ENCODE data around the gene NDUFS6. TPM values are rescaled to one million over a fixed set of nuclear protein-coding genes. Genes with fewer than 3 reads are reported as not detected.

NDUFS6 gene
- total RNA-seq, 4 donors from 2014 or later, result 38.9 to 64.5 (median 51.2) TPM

GRCh38 chr5:1827025-1827885 is 26.0 kb downstream of the NDUFS6 start:
- TF ChIP-seq POLR2AphosphoS5 (IDR thresholded peaks at IDR 0.05) (no peak), CTCF (IDR thresholded peaks at IDR 0.05) (no peak), EP300 (IDR thresholded peaks at IDR 0.05) (no peak), POLR2A (IDR thresholded peaks at IDR 0.05) (no peak)
- Histone ChIP-seq H3K4me3 (no peak overlapping the region), H3K27me3 (no peaks in the 10 kb centered on the region), H3K27ac (no peak overlapping the region), H3K36me3 (peaks cover 25% of the 10 kb centered on the region), H3K4me1 (no peaks in the 10 kb centered on the region), H3K9me3 (no peaks in the 10 kb centered on the region)
- WGBS, result 86% methylated on average over 26 of the region's 26 CpGs
- peak in 1 of 2 donors; percentile 48 for DNase-seq (ENCODE audit: low spot score in 2 of 2)

DNA sequence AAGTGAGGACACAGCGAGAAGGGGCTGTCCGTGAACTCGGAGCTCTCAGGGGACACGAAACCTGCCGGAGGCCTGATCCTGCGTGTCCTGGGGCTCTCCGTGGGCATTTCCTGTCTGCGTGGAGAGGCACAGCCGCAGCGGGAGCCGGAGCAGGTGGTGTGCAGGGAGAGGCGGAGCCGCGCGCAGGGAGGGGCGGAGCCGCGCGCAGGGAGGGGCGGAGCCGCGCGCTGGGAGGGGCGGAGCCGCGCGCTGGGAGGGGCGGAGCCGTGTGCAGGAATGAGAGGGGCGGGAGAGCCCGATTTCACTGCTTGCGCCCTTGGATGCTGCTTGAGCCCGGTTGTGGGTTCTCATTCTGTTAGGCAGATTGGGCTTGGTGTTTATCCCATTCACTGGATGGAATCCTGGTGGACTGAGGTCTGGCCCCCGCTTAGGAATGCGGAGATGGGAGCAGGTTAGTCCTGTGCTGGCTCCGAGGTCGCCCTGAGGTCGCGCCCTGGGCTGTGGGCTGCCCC is 26.7 kb downstream of the NDUFS6 start:
- Histone ChIP-seq H3K4me3 (no peak overlapping the region), H3K4me1 (no peaks in the 10 kb centered on the region), H3K27ac (no peak overlapping the region), H3K27me3 (peaks cover 5% of the 10 kb centered on the region), H3K36me3 (peaks cover 19% of the 10 kb centered on the region), H3K9me3 (no peaks in the 10 kb centered on the region)
- DNase-seq (ENCODE audit: low spot score in 2 of 2), result peak; percentile 29 to 48
- TF ChIP-seq CTCF (IDR thresholded peaks at IDR 0.05) (no peak), POLR2A (IDR thresholded peaks at IDR 0.05) (no peak), POLR2AphosphoS5 (IDR thresholded peaks at IDR 0.05) (no peak), EP300 (IDR thresholded peaks at IDR 0.05) (no peak)
- WGBS, result 55% methylated on average over 7 of the region's 39 CpGs

DNA sequence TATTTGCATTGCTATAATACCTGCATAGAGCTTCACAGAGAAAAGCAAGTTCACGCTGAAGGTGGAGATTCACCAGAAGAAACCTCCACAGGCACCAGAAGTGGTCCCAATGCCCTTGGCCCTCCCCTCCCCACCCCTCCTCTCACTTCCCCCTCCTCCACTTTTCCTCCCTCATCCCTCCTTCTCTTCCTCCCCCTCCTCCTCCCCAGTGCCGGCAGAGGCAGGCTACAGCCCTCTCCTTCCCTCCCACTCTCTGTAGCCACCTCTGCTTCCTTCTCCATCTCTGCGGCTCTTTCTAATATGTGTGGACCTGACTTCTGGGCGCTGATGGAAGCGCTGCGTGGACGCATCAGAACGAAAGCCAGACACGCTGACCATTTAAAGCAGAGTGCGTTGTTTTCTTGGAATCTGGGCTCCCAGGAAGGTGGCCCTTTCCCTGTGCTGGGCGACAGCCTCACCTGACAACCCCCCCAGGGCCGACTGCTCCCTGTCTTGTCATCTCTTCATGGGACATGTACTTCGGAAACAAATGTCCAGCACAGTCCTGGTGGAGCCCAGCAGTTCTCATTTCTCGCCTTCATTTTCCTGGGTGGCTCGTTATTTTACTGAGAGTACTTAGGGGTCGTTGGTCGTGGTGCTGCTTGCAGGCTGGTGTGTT is 29.5 kb downstream of the NDUFS6 start:
- no peaks in the 10 kb centered on the region for H3K36me3 ChIP-seq
- TF ChIP-seq POLR2A (IDR thresholded peaks at IDR 0.05), result no peak
- TF ChIP-seq CTCF (IDR thresholded peaks at IDR 0.05), result no peak
- no peak for TF ChIP-seq EP300 (IDR thresholded peaks at IDR 0.05)
- no peak for TF ChIP-seq POLR2AphosphoS5 (IDR thresholded peaks at IDR 0.05)
- DNase-seq (ENCODE audit: low spot score in 2 of 2), result no peak
- H3K27me3 ChIP-seq, result peaks cover 11% of the 10 kb centered on the region
- H3K27ac ChIP-seq, result no peak overlapping the region
- no peak overlapping the region for H3K4me3 ChIP-seq
- H3K9me3 ChIP-seq, result no peaks in the 10 kb centered on the region
- H3K4me1 ChIP-seq, result no peaks in the 10 kb centered on the region
- 88% methylated on average over 17 of the region's 17 CpGs for WGBS

DNA sequence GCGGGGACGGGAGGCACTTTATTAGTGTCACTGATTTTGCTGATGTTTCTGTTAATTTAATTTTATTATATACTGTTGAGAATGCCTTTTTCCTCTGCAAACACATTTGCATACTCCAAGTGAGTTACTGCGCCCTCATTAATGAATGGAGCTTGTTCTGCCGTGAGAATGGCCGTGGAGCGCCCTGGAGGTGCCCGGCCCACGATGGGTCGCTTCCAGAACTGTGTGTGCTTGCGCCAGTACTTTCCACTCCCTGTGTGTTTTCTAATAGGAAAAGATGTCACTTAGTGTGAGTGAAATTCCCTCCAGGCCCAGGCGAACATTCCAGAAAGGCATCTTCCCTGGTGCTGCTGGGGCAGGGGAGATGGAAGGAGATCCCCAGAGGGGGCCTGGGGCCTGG is 30.1 kb downstream of the NDUFS6 start:
- Histone ChIP-seq H3K27ac (no peak overlapping the region), H3K9me3 (no peaks in the 10 kb centered on the region), H3K4me3 (no peak overlapping the region), H3K4me1 (no peaks in the 10 kb centered on the region), H3K36me3 (no peaks in the 10 kb centered on the region), H3K27me3 (peaks cover 11% of the 10 kb centered on the region)
- 77% methylated on average over 11 of the region's 11 CpGs for WGBS
- no peak for TF ChIP-seq EP300 (IDR thresholded peaks at IDR 0.05)
- no peak for TF ChIP-seq POLR2A (IDR thresholded peaks at IDR 0.05)
- TF ChIP-seq CTCF (IDR thresholded peaks at IDR 0.05), result no peak
- no peak for TF ChIP-seq POLR2AphosphoS5 (IDR thresholded peaks at IDR 0.05)
- no peak for DNase-seq (ENCODE audit: low spot score in 2 of 2)
